ENCODE results near the gene MORN1.
A peak's percentile ranks its signal among the peaks of the same experiment; 100 is the strongest.

The MORN1 gene

DNA sequence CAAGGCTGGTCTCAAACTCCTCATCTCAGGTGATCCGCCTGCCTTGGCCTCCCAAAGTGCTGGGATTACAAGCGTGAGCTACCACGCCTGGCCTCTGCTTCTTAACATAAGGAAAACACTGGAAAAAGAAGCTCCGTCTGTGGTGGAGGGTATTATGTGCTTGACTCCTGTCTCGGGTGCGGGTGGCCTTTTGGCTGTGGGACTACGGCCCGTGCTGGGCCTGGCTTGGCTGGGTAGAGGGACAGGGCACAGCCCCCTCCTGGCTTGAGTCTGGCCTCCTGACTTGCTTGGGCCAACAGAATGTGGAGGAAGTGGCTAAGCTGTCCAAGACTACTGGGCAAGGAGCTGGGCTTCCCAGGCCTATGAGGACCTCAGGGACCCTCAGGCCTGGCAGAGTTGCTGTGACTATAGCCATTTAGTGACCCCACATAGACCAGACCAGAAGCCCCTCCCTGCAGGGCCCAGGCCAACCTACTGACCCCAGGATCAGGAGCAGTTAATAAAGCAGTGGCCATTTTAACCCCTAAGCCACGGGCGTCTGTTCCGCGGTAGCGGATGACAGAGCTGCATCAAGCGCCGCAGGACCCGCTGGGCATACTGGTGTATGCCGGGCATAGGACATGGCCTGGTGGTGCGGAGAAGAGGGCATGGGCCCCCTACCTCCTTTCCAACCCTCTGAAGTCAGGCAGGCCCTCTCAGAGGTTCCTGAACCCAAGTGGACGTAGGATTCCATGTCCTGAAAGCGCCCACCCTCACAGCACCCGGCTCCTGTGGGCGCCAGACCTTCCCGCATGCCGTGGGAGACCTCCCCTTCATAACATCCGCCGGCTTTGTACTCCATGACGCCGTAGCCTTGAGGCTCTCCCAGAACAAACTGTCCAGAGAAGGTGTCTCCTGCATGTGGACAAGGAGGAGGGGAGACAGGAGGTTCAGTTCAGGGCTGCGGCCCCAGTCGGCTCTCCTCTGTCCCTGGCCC is 4.4 kb downstream of the MORN1 start:
- no peak for DNase-seq (ENCODE audit: low read depth in 2 of 2)

DNA sequence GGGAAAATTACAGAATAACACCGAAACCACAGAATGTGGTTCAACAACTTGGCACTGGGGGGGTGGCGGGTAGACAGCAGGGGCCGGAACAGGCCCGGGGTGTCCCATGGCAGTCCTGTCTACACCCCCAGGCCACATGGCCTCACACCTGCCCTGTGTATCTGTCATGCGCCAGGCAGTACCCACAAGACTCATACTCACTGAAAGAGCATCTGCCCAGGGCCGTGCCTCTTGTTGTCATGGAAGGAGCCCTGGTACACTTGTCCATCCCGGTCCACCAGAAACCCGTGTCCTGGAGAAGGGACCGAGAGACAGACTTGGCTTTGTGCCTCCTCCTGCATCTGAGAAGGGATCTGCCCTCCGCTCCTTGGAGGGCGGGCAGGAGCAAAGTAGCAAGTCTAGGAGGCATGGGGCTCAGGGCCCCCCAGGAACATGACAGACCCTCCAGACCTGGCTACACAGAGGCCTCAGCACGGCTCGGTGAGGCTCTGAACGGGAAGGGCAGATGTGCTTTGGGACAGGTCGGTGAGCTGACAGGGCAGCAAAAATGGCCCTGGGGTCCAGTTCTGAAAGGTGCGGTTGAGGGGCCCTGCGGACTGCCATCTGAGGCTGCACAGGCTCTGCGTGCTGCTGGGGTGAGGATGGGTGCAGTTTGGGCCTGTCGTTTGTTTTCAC is 5.6 kb downstream of the MORN1 start:
- DNase-seq (ENCODE audit: low read depth in 2 of 2) = no peak

DNA sequence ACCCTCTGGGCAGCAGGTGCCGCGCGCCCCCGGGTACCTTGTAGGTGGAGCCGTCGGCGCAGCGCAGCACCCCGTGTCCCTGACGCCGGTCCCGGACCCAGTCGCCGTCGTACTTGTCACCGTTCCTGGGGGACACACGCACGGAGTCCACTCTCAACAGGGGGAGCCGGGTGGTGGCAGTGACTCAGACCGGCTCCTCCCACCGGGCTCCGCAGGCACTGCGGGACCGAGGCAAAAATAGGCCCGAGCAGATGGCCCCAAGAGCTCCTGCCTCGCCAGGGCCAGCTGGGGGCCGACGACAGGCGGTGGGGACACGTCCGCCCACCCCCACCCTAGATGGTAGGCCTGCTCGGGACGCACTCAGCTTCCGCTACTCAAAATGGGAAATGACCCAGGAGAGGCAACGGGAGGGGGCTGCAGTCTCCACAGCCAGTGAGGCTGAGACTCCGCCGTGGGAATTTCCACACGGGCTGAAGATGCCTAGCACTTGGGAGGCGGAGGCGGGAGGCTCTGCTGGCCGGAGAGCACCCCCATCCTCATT is 6.3 kb downstream of the MORN1 start:
- no peak for DNase-seq (ENCODE audit: low read depth in 2 of 2)

DNA sequence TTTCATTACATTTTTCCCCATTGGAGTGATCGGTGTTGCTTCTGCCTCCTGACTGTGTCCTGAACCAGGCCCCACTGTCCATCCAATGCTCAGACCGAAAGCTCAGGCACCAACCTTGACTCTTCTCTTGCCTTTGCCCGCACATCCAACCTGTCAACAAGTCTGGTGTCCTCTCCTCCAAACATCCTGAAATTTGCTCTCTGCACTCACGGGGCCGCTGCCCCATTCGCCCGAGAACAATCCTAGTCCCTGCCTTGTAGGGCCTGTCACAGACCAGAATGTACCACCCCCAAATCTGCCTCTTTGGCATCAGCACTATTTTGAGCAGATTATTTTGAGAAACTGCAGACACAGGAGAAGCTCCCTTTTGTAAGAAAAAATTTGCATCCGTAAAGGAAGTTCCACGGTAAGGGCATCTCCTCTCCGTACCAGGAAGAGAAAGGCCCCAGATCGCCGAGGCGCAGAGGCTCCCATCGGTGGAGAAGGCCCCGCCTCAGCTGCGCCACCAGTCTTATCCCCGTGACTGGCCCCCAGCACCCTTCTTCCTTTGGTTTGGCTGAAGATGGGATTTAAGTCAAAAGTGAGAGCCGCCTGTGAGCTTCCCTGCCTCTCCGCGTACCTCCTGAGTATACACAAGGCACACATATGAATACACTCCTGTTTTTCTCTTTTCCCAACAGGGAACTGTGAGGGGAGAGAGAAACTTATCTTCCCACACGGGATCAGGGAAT is 7.1 kb downstream of the MORN1 start:
- no peak for DNase-seq (ENCODE audit: low read depth in 2 of 2)

DNA sequence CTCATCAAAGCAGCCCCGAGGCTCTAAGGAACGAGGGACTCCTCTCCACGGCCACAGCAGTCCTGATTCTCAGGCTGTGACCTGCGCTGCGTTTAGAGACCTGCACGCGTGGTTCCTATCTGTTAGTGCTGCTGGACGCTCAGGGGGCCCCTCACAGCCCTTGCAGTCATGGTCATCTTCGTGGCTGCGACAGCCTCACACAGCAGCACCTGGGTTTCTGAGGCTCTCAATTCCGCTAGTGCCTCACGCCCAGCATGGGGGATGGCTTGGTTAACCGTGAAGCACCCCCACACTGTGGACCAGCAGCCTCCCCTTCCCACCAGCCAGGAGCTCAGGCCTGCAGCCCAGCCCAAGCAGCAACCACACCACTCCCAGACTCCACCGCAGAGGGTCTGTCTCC is 7.8 kb downstream of the MORN1 start:
- no peak for DNase-seq (ENCODE audit: low read depth in 2 of 2)

DNA sequence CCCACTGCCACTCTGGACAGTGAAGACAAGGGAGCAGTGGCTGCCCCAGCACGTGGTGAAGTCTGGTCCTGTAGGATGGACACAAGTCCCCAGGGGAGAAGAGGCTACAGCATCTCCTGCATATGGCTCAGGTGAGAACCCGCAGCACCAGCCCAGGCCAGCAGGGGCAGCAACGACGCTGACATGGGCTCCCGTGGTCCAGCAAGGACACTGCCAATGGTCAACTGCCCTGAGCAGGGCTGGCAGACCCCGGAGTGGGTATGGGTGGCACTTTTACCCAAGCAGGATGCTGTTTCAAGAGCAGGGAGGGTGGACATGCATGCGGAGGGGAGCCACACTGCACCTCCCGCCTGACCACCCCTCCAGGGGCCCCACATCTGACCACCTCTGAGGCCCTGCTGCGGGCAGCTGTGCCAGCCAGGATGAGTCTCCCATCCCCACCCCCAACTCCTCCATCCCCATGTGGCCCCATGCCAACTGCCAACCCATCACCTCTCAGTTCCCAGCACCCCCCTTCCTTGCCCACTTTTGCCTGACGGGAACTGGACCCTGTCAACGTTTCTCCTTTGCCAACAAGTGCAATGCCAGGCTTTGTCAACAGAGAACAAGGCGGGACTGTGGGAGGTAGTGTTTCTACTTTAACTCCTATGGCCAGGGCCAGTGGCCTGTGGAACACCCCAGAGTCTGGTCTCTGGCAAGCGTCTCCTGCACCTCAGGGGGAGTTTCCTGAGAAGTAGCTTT is 8.6 kb downstream of the MORN1 start:
- DNase-seq (ENCODE audit: low read depth in 2 of 2) = no peak

DNA sequence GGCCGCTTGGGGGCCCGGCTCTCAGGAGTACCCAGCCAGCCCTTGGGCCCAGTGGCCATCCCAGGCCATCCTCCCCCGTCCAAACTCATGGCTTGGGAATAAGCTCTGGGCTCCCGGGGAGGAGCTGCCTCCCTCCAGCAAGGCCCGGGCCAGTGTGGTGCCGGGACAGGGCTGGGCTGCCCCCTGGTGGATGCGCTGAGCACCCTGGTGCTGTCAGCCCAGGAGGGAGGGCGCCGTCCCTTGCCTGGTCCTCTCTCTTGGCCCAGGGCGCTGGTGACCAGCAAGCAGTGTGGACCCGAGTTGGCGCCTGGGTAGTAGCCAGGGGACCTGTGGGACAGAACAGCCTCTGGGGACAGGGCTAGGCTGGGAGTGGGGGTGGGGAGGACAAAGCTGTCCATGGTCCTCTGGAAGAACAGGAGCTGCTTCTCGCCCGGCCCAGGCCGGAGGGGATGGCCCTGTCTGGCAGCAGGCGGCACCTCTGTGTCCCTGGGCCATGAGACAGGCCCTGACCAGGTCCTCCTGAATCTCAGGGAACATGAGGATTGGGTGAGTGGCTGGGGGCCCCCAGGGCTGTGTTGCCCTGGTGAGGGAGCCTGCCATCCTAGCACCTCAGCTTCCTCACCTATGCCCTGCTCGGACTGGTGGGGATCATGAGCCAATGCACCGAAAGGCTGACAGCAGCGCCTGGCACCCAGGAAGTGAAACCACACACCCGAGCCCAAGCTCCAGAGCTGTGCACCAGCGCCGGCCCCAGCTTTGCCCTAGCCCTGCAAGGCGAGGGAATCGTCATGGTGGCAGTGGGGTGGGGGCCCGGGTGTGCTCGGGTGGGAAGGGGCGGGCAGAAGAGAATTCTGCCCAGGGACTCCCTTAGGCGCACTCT is 9.4 kb downstream of the MORN1 start:
- peak; percentile 71 to 77 for DNase-seq (ENCODE audit: low read depth in 2 of 2)

DNA sequence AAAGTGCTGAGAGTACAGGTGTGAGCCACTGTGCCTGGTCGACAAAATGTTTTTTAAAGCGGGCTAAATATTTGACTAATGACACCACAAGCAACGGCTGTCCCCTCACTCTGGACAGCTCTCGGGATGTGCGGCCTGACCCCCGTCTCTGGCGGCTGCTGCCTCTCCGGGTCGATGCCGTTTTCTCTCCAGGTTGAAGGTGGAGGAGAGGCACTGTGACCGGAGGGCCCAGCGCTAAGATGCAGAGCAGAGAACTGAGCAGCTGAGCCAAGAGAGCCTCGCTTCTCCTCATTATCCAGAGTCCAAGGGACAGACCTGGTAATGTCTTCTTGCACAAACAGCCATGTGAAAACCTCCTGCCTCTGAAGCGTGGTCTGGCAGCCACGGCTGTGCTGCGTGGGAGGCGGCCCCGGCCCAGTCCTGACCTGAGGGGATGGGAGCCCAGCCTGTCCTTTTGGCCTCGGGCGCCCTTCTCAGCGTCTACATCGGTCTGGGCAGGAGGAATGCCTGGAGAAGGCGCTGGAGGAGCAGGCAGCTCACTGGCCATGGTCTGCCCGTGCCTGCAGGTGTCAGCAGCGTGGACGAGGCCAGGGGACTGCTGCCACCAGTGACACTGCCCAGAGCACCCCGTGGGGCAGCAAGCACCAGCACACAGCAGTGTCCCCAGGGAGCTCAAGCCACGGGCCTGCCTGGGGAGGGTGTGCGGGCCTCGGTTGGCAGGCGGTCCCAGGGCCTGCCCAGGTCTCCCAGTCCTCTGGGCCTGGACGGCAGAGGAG is 10.3 kb downstream of the MORN1 start:
- DNase-seq (ENCODE audit: low read depth in 2 of 2) = no peak

DNA sequence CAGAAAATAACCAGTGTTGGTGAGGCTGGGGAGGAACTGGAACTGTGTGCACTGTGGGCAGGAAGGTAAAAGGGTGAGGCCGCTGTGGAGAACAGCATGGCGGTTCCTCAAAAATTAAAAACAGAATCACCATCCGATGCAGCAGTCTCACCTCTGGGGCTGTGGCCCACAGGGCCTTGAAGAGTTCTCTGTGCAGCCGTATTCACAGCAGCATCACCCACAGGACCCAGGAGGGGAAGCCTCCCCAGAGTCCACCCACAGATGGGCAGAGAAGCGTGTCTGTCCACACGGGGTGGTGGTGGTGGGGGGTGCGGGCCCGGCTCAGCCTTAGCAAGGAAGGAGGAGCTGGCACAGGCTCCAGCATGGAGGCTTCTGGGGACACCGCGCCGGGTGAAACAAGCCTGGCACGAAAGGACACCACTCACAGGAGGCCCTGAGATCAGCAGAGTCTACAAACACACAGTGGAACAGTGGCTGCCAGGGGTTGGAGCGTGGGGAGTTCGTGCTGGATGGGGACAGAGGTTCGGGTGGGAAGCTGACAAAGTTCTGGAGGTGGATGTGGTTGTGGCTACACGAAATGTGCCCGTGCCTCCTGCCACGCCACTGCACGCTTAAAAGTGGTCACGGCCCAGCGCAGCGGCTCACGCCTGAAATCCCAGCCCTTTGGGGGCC is 11.5 kb downstream of the MORN1 start:
- DNase-seq (ENCODE audit: low read depth in 2 of 2) = no peak

DNA sequence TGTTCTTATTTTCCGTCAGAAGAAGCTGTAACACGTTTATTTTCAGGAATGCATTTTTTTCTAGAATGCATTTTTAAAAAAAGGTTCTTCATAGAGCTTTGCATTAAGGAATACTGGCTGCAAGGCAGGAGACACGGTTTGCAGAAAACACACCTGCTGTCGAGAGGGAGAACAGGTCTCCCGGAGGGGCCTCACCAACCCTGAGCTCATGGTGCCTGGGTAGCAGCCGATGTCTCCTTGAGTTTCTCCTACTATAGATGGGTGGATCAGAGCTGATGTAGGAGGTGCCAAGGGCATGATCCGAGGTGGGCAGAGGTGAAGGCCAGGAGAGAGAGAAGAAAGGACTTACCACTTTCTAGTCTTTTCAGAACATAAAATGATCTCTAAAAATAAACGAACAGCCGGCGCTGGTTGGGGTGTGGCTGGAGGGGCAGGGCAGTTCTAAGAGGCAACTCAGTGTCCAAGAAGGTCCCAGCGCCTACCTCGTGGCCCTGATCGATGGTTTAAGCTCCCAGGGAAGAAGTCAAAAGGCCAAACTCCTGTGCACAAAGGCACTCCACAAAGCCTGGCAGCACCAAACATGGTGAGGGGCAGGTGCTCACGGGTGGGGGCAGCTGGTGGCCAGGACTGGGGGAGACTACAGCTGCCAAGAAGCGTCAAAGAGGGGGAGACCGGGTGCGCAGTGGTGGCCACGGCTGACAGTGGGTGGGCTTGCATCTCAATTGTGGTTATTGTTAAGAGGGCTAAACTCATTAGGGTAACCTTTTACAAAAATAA is 12.2 kb downstream of the MORN1 start:
- DNase-seq (ENCODE audit: low read depth in 2 of 2) = no peak

DNA sequence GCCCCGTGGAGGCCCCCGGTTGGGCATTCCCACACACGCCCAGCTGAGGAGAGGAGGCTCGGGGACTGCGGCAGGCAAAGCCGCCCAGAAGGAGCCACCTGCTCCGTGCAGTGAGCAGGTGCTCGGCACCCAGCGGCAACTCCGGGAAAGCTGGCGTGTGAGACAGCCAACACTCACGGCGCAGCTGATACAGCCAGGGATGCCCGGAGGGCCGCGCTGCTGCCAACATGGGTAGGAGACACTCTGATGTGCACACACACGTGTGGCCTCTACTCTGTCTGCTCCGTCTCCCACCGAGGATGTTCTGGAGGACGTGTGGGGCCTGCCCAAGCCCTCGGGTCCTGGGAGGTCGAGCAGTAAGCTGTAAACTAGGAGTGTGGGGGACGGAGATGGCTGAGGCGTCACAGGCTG is 12.9 kb downstream of the MORN1 start:
- DNase-seq (ENCODE audit: low read depth in 2 of 2) = no peak

DNA sequence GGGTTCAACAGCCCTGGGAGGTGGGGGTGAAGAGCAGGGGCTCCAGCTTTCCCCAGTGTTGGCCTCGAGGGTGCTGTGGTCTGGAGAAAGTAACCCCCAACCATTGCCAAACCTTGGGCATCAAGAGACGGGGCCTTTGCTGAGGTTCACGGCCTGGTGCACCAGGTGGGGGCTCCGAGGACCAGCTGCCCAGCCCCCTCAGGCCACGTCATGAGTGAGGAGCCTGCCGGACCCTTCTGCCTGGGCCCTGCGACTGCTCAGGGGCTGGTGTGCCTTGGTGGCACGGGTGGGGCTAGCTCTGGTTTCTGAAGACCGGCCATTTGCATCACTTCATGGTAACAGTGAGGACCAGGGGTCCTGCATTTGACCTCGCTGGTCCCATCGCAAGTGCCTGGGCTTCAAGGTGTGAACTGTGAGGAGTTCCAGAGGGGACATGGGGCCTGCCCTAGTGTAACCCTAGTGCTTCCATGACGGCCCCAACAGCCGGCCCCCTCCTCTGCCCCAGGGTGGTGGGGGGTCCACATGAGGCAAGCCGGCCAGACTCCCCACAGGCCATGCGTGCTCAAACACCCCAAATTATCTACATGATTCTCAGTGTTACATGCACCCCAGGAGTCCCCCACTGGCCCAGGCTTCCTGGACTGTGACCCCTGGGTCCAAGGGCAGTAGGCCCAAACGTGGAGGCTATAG is 13.5 kb downstream of the MORN1 start:
- no peak for DNase-seq (ENCODE audit: low read depth in 2 of 2)

DNA sequence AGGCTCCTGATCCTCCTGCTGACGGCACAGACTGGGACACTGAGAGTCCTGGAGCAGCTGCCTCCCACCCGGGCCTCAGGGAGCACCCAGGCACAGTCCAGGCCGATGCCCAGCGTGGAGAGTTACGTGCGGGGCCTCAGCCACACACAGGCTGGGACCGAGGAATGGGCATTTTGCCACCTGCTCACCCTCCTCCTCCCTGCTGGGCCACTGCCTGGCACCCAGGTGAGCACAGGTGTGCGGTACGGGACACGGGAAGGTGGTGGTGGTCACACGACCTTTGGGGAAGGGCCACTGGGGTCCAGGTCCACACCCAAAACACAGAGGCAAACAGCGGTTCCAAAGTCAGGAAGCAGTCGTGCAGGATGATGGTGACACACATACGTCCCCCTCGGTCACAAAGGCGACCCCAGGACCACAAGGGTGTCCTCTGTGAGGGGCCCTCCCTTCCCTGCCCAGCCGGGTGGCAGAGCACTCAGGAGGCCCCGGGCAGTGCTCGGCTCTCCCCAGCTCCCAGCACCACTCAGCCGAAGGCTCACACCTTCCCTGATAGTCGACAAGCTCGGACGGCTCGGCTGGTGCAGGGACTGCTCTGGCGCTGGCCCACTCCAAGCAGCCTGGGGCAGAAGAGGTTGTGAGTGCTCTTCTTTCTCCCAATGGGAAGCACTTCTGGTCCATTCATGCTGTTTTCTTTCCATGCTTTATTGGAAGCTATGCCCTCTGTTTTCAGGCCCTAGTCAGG is 14.3 kb downstream of the MORN1 start:
- DNase-seq (ENCODE audit: low read depth in 2 of 2) = no peak

DNA sequence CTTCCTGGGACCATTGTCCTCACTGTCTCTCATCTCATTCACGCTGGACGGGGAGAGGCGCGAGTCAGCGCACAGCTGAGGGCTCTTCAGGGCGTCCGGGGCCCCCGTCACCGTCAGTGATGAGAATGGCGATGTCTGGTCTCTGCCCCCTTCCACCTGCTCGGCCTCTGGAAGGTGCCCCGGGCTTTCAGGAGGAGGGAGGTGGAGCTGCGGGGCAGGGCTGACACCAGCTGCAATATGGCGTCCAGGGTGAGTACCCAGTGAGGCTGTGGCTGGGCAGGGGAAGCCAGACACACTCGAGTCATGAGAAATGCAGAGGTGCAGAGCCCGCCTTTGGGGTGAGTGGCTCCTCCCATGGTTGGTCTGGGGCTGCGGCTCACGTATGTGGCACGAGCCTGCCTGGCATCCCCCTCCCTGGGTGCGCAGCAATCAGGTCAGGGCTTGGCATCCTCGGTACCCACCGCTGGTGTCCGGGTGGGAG is 15.1 kb downstream of the MORN1 start:
- no peak for DNase-seq (ENCODE audit: low read depth in 2 of 2)

DNA sequence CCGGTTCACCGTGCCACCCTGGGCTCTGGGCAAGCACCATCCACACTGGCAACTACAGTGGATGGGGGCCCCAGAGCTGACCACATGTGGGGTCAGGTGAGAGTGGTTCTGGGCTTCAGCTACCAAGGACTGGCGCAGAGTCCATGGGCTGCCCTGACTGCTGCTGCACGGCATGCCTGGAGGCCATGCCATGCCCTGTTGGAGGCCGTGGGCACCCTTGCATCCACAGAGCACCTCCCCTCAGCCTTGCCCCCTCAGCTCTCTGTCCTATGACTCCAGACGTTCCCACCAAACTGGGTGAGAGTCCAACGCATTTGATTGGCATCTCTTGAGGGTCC is 15.5 kb downstream of the MORN1 start:
- DNase-seq (ENCODE audit: low read depth in 2 of 2) = no peak

DNA sequence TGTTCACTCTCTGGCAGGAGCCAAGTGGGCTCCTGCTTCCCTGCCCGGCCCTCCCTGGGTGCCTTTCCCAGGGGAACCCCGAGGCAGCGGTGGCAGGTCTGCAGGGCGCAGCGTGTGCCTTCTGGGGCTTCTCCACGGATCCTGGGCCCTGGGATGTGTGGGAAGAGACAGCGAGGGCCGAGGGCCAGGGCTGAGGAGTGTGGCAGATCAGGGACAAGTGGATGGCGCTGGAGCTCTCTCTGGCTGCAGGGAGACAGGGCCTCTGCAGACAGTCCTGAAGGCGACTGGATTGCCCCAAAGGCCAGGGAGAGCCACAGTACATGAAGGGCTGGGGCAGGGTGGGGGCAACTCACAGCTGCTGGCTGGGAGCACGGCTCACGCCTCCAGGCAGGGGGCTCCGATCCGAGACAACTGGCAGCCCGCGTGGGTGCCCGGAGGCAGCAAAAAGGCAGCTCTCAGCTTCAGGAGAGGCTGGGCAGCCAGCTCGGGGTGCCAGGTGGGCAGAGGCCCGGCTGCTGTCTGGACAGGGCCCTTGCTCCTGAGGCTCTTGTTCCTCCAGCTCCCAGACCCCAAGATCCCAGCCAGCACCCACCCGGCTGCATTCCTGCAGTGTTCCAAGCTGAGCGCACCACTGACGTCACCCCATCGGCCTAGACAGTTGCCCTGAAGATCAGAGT is 16.0 kb downstream of the MORN1 start:
- DNase-seq (ENCODE audit: low read depth in 2 of 2) = no peak
